HFFc6 (cell line): ENCODE measurements around the gene COPS2. TPM values are rescaled to one million over a fixed set of nuclear protein-coding genes. Genes with fewer than 3 reads are reported as not detected.

Experiments used
- DNase-seq: peaks from one replicate; pipeline ENCODE4 v3.0.0-alpha.2; 2018
- H3K27ac Mint-ChIP-seq: 2 replicates; pipeline ENCODE4 v1.8.0; 2020; ENCODE audit warnings: mild to moderate bottlenecking, mixed read lengths
- H3K27me3 Mint-ChIP-seq: 2 replicates; pipeline ENCODE4 v1.8.0; 2021; ENCODE audit warnings: mild to moderate bottlenecking, moderate library complexity, mixed read lengths; ENCODE audit not compliant: insufficient read depth
- H3K36me3 Mint-ChIP-seq: 2 replicates; pipeline ENCODE4 v1.8.0; 2021; ENCODE audit warnings: low read depth, mixed read lengths
- H3K4me1 Mint-ChIP-seq: 2 replicates; pipeline ENCODE4 v1.8.0; 2020; ENCODE audit warnings: low read depth, mixed read lengths
- H3K4me3 Mint-ChIP-seq: 2 replicates; pipeline ENCODE4 v1.8.0; 2020; ENCODE audit warnings: mild to moderate bottlenecking, moderate library complexity, mixed read lengths
- H3K9me3 Mint-ChIP-seq: 2 replicates; pipeline ENCODE4 v1.8.0; 2020; ENCODE audit warnings: mild to moderate bottlenecking, mixed read lengths
- total RNA-seq, 6 experiments: library from RNA; stranded (reverse); fragmentation: NEBNext Ultra II Directional; extraction: Animal tissue kit (Norgen Biotek cat#: 25700); gene quantifications; 2 replicates in 1 of 6; 3 replicates in 5 of 6; pipeline ENCODE4 v1.2.3, GENCODE V29; 2021
- TF ChIP-seq, protein P1 (sequence below): fragments of 200-600 bp; sonication (generic); IDR thresholded peaks from 2 replicates; pipeline ENCODE4 v1.5.0; 2021; ENCODE audit warnings: antibody characterized with exemption, mild to moderate bottlenecking

Gene COPS2
- total RNA-seq, 6 experiments from 2014 or later, result 116 to 126 (median 122) TPM

DNA sequence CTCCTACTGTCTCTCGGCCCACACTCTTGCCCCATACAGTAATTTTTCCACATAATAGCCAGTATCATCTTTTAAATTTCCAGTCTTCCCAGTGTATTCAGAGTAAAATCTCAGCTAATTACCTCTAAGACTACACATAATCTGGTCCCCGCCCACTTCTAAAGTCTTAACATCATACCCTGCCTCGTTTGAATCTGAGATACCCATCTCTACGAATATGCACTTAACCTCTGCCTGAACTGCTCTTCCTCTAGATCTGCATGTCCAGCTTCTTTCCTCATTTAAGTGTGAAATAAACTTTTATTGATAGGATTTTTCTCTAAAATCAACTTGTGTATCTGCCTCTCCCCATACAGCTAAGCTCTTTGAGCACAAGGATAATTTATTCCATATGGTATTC, 34.6 kb downstream of the COPS2 start:
- Mint-ChIP-seq H3K36me3 (peaks cover 20% of the 10 kb centered on the region), H3K4me3 (no peak overlapping the region), H3K4me1 (no peaks in the 10 kb centered on the region), H3K9me3 (no peaks in the 10 kb centered on the region), H3K27me3 (no peaks in the 10 kb centered on the region), H3K27ac (peak overlapping the region; percentile 5; the same call in 1 of the 2 replicates)
- no peak for DNase-seq
- TF ChIP-seq, protein P1, sequence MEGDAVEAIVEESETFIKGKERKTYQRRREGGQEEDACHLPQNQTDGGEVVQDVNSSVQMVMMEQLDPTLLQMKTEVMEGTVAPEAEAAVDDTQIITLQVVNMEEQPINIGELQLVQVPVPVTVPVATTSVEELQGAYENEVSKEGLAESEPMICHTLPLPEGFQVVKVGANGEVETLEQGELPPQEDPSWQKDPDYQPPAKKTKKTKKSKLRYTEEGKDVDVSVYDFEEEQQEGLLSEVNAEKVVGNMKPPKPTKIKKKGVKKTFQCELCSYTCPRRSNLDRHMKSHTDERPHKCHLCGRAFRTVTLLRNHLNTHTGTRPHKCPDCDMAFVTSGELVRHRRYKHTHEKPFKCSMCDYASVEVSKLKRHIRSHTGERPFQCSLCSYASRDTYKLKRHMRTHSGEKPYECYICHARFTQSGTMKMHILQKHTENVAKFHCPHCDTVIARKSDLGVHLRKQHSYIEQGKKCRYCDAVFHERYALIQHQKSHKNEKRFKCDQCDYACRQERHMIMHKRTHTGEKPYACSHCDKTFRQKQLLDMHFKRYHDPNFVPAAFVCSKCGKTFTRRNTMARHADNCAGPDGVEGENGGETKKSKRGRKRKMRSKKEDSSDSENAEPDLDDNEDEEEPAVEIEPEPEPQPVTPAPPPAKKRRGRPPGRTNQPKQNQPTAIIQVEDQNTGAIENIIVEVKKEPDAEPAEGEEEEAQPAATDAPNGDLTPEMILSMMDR, result no peak

DNA sequence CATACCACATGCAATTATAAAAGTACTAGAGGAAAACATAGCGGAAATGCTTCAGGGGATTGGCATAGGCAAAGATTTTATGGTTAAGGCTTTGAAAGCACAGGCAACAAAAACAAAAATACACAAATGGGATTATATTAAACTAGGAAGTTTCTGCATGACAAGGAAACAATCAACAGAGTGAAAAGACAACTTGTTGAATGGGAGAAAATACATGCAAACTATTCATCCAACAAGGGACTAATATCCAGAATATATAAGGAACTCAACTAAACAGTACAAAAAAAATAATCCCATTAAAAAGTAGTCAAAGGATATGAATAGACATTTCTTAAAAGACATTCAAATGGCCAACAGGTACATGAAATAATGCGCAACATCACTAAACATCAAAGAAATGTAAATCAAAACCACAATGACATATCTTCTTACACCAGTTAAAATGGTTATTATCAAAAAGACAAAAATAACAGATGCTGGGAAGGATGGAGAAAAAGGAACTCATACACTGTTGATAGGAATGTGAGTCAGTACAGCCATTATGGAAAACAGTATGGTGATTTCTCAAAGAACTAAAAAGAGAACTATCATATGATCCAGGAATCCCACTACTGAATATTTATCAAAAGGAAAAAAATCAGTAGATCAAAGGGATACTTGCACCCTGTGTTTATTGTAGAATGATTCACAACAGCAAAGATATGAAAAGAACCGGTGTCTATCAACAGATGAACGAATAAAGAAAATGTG, 39.1 kb downstream of the COPS2 start:
- Mint-ChIP-seq H3K27ac (no peak overlapping the region), H3K4me3 (no peak overlapping the region), H3K4me1 (no peaks in the 10 kb centered on the region), H3K9me3 (peaks cover 16% of the 10 kb centered on the region), H3K27me3 (no peaks in the 10 kb centered on the region), H3K36me3 (peaks cover 45% of the 10 kb centered on the region)
- TF ChIP-seq, protein P1, result no peak
- DNase-seq, result no peak

DNA sequence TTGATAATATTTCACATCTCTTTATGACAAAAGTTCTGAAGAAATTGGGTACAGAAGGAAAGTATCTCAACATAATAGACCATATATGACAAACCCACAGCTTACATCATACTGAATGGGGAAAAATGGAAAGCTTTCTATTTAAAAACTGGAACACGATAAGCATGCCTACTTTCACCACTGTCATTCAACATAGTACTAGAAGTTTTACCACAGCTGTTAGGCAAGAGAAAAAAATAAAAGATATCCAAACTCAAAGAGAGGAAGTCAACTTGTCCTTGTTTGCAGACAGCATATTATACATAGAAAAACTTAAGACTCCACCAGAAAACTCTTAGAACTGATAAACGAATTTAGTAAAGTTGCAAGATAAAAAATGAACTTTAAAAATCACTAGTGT, 40.3 kb downstream of the COPS2 start:
- H3K36me3 Mint-ChIP-seq, result peaks cover 52% of the 10 kb centered on the region
- peaks cover 16% of the 10 kb centered on the region for H3K9me3 Mint-ChIP-seq
- H3K27ac Mint-ChIP-seq, result no peak overlapping the region
- DNase-seq, result no peak
- no peaks in the 10 kb centered on the region for H3K27me3 Mint-ChIP-seq
- H3K4me1 Mint-ChIP-seq, result no peaks in the 10 kb centered on the region
- no peak overlapping the region for H3K4me3 Mint-ChIP-seq
- TF ChIP-seq, protein P1, result no peak

DNA sequence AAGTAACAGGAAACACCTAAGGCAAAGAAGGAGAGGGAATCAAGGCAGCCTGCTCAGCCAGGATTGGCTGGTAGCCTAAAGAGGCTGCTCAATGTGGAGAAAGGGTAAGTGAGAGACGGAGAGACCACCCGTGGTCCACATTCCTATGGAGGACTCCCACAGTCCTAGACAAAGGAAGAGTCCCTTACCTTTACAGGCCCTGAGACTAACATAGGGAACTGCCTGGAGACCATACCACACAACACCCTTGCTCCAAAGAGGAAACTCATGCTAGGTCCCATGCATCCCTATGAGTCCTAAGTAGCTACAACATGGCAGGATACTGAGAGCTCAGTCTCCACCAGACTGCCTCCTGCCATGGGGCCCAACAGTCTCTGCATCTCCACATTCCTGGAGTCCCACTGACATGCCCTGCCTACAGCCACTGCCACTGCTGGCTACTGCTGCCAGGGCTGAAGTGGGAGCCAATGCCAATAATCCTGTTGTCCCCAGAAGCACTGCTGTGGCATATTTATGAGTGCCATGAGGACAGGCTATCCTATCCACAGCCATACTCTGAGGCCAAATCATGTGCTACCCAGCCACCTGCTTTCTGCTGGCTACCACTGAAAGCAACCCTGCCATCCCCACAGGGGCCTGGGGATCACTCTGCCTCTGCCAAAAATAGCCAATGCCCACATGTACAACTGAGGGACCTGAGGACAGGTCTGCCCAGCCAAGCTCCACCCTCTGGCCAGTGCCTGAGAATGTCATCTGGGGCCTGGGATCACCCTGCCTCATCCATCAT, 45.0 kb downstream of the COPS2 start:
- TF ChIP-seq, protein P1, result no peak
- Mint-ChIP-seq H3K27ac (no peak overlapping the region), H3K27me3 (no peaks in the 10 kb centered on the region), H3K9me3 (peaks cover 16% of the 10 kb centered on the region), H3K4me3 (no peak overlapping the region), H3K36me3 (peaks cover 43% of the 10 kb centered on the region), H3K4me1 (no peaks in the 10 kb centered on the region)
- DNase-seq, result no peak

DNA sequence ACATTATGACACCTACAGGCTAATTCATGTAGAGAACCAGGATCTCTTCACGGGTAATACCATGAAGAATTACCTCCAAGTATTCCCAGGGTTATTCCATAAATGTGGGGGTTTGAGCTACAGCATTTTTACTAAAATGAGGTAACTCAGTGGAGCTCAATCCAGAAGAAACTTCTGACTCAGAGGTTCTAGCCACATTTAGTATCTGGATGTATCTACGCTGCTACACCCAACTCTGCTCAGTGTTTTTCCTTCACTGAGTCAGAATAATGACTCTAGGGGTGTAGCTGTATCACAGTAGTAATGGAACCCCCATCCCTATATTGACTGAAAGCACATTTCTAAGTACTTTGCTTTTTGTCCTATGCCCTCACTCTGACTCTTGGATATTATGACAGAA, 52.4 kb downstream of the COPS2 start:
- Mint-ChIP-seq H3K27me3 (no peaks in the 10 kb centered on the region), H3K4me1 (peaks cover 12% of the 10 kb centered on the region), H3K9me3 (no peaks in the 10 kb centered on the region), H3K4me3 (no peak overlapping the region), H3K36me3 (peaks cover 11% of the 10 kb centered on the region), H3K27ac (peak overlapping the region; percentile 48; the same call in 1 of the 2 replicates)
- TF ChIP-seq, protein P1, result no peak
- DNase-seq, result peak; percentile 64
